SIG-M5 treated with dmso at 0.1 percent for 504 hours (cell line): ENCODE results near the gene CCNJL.

ENCODE experiments used
- DNase-seq: peaks from one replicate; lab custom pipeline; 2025; ENCODE audit not compliant: unreplicated experiment; lab: John Stamatoyannopoulos, UW

Gene CCNJL

DNA sequence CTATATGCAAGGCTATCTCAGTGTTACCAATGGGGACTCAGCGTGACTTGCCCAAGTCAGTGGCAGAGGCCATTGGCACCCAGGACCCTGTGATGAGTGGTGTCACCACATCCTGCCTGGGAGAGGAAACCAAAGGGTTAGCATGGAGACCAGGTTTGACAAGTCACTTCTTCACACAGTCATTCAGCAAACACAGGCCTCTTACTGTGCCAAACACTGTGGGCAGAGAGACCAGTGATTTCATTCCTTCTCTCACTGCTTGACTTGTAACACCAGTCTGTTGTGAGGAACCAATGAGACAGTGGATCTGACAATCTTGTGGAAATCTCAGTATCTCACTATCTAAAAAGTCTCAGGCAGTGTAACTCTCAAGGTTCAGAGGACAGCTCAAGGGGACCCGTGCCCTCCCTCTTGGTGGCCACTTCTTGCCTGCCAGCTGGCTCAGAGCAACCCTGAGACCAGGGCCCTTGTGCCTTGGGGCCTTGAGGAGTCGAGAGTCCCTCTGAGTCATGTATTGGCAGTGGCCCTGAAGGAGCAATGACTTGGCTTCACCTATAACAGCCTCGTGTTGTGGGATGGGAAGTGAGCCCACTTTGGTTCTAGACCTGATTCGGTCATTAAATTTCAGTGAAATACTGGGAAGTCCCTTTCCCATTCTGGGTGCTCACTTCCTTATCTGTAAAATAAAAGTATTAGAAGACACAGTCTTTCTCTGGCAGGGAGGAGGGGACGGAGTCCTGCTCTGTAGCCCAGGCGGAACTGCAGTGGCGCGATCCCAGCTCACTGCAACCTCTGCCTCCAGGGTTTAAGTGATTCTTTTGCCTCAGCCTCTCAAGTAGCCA is 81.5 kb downstream of the CCNJL start:
- DNase-seq = no peak

GRCh38 chr5:160229190-160229742 is 83.1 kb downstream of the CCNJL start, which contains the start of gene FABP6:
Gene FABP6, plus strand, starts transcription at chr5:160229506. Its CDS starts 52 bp downstream, at chr5:160229558.
- no peak for DNase-seq

DNA sequence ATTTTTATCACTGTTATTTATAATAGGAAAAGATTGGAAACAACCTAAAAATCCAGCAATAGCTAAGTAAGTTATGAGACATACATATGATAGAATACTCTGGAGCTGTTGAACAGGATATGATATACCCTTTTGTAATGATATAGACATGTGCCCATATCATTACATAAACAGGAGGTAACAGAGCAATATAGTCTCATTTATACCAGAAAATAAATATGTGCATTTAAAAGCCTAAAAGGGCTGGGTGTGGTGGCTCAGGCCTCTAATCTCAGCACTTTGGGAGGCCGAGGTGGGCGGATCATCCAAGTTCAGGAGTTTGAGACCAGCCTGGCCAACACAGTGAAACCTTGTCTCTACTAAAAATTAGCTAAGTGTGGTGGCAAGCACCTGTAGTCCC is 85.4 kb downstream of the CCNJL start:
- no peak for DNase-seq

GRCh38 chr5:160221082-160221481 is 91.3 kb downstream of the CCNJL start:
- DNase-seq = no peak

- DNase-seq = no peak
These were observed 93.0 kb downstream of the CCNJL start for GRCh38 chr5:160219356-160219755.

DNA sequence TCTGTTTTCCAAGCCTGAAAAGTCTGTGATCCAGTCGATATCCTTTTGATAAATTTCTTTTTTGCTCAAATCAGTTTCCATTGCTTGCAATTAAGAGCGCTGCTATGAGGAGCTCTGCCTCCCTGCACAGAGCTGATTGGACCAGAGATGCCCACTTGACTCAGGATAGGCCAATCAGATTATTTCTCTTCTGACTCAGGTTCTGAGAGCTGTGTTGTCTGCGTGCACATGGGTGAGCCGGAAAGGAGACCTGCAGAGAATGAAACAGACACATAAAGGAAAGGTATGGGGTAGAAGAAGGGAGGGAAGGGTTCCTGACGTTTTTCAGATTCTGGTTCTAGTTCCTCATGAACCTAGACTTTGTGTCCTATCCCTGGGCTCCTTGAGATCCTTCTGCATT is 98.8 kb downstream of the CCNJL start:
- no peak for DNase-seq

DNA sequence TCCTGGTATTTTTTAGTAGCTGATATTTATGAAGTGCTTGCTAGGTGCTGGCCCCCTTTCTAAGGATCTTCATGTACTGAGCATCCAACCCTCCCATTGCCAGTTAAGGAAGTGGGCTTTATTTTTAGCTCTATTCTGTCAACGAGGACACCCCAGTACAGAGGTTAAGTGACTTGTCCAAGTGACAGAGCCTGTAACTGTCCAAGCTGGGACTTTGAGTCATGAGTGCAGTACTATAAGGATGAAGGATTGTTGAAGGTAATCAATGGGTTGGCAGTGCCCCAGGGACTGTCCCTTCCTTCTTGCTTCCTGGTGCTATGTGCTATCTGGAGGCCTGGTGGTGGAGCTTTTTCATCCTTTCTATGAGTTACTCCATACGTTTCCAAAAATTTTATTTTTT is 101.0 kb downstream of the CCNJL start:
- no peak for DNase-seq

GRCh38 chr5:160210606-160211005 is 101.8 kb downstream of the CCNJL start:
- no peak for DNase-seq

DNA sequence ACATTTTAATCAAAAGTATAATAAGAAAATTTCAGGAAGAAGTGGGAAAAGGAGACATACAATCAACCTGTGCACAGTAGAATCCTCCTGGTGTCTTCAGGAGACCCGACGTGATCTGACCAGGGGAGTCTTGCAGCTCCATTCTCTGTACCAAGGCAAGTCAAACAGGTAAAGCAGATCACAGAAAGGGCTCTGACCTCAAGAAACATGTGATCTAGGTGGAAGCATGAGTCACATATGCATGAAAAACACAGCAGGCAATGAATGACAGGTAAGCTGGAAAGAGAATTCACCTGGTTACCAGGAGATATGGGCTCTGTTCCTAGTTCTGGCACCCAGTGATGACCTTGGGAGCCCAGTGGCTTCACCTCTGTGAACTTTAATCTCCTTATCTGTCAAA is 102.4 kb downstream of the CCNJL start:
- DNase-seq = peak; percentile 50

DNA sequence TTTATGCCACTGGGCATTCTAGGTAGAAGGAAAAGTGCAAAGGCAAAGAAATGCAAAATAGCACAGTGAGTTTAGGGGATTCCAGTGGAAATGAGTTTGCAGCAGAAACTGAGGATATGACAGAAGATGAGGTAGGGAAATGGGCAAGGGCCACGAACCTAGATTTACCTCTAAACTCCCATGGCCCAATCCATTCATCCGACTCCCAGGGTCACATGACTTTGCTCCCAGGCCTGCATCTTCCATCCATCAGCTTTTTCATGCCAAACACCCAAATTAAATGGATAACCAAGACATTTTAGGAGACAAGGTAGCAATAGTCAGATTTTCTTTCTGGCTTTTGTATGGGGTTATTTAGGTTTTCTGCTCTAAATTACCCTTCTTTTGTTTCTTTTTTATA is 105.3 kb downstream of the CCNJL start:
- no peak for DNase-seq
